Mesenchymal stem cell (in vitro differentiated cells and primary cell): ENCODE data around the gene STX16.

Experiments used
- DNase-seq: peaks from one replicate; pipeline ENCODE4 v3.0.0-alpha.2; 2013
- H2AFZ ChIP-seq: one replicate; pipeline ENCODE4 v1.6.1; 2013; ENCODE audit warnings: low read depth, mild to moderate bottlenecking, control low read depth, inconsistent platforms, low read length, moderate library complexity
- H2AK5ac ChIP-seq: 2 replicates; pipeline ENCODE4 v1.6.1; 2013; ENCODE audit warnings: low read length, moderate library complexity, mild to moderate bottlenecking, inconsistent platforms; ENCODE audit not compliant: severe bottlenecking
- H2BK120ac ChIP-seq: one replicate; pipeline ENCODE4 v1.6.1; 2013; ENCODE audit warnings: low read depth, mild to moderate bottlenecking, inconsistent platforms, low read length, moderate library complexity
- H2BK12ac ChIP-seq, 2 experiments: one replicate each; pipeline ENCODE4 v1.6.1; 2013; ENCODE audit warnings: inconsistent platforms in 2 of 2, low read length in 2 of 2, mild to moderate bottlenecking in 2 of 2, moderate library complexity in 2 of 2, control low read depth in 1 of 2
- H2BK15ac ChIP-seq: one replicate; pipeline ENCODE4 v1.6.1; 2013; ENCODE audit warnings: mild to moderate bottlenecking, low read depth, inconsistent platforms; ENCODE audit not compliant: poor library complexity, severe bottlenecking
- H2BK5ac ChIP-seq: 2 replicates; pipeline ENCODE4 v1.6.1; 2013; ENCODE audit warnings: low read depth, mild to moderate bottlenecking, low read length, control low read depth, inconsistent platforms; ENCODE audit not compliant: poor library complexity, severe bottlenecking
- H3K14ac ChIP-seq, 2 experiments: one replicate each; pipeline ENCODE4 v1.6.1; 2013; ENCODE audit warnings: inconsistent platforms in 2 of 2, low read length in 2 of 2, control low read depth in 1 of 2, mild to moderate bottlenecking in 1 of 2, moderate library complexity in 1 of 2
- H3K18ac ChIP-seq, 2 experiments: one replicate each; pipeline ENCODE4 v1.6.1; 2013; ENCODE audit warnings: inconsistent platforms in 2 of 2, low read length in 2 of 2, control low read depth in 1 of 2, low read depth in 1 of 2, mild to moderate bottlenecking in 1 of 2
- H3K23ac ChIP-seq, 2 experiments: one replicate each; pipeline ENCODE4 v1.6.1; 2013; ENCODE audit warnings: inconsistent platforms in 2 of 2, low read length in 2 of 2, mild to moderate bottlenecking in 2 of 2, moderate library complexity in 2 of 2, control low read depth in 1 of 2
- H3K27ac ChIP-seq: 2 replicates; pipeline ENCODE4 v1.5.1; 2013; ENCODE audit warnings: mild to moderate bottlenecking, moderate library complexity, low read length, control low read depth, inconsistent platforms; ENCODE audit not compliant: poor library complexity, severe bottlenecking
- H3K27me3 ChIP-seq, 2 experiments: 2 replicates each; pipeline versions ENCODE4 v1.6.1 to v1.7.0; 2013; ENCODE audit warnings: low read length in 2 of 2, mild to moderate bottlenecking in 2 of 2, moderate library complexity in 2 of 2, control low read depth in 1 of 2, inconsistent platforms in 1 of 2; ENCODE audit not compliant: control insufficient read depth in 1 of 2, insufficient read depth in 1 of 2
- H3K36me3 ChIP-seq, 2 experiments: 2 replicates each; pipeline versions ENCODE4 v1.6.1 to v1.7.0; 2013; ENCODE audit warnings: low read length in 2 of 2, control low read depth in 1 of 2, inconsistent platforms in 1 of 2, low read depth in 1 of 2, mild to moderate bottlenecking in 1 of 2; ENCODE audit not compliant: insufficient read depth in 2 of 2, control insufficient read depth in 1 of 2
- H3K4ac ChIP-seq, 2 experiments: one replicate each; pipeline ENCODE4 v1.6.1; 2013; ENCODE audit warnings: inconsistent platforms in 2 of 2, low read length in 2 of 2, mild to moderate bottlenecking in 2 of 2, moderate library complexity in 2 of 2, control low read depth in 1 of 2, low read depth in 1 of 2
- H3K4me1 ChIP-seq: 2 replicates; pipeline ENCODE4 v1.6.1; 2013; ENCODE audit warnings: low read depth, low read length, control low read depth; ENCODE audit not compliant: control insufficient read depth, insufficient read depth
- H3K4me2 ChIP-seq: 2 replicates; pipeline ENCODE4 v1.6.1; 2013; ENCODE audit warnings: low read length, mild to moderate bottlenecking, inconsistent platforms; ENCODE audit not compliant: poor library complexity, severe bottlenecking
- H3K4me3 ChIP-seq, 2 experiments: 2 replicates each; pipeline versions ENCODE4 v1.5.1 to v1.7.0; 2013; ENCODE audit warnings: low read length in 2 of 2, mild to moderate bottlenecking in 2 of 2, control low read depth in 1 of 2, low read depth in 1 of 2; ENCODE audit not compliant: insufficient read depth in 1 of 2
- H3K79me1 ChIP-seq: replicated peaks from 2 replicates; pipeline ENCODE4 v1.6.1; 2013; ENCODE audit warnings: mild to moderate bottlenecking, control low read depth, low read length, inconsistent platforms; ENCODE audit not compliant: poor library complexity, severe bottlenecking
- H3K9ac ChIP-seq: 2 replicates; pipeline ENCODE4 v1.7.0; 2013; ENCODE audit warnings: mild to moderate bottlenecking, low read length, moderate library complexity
- H3K9me3 ChIP-seq: 2 replicates; pipeline ENCODE4 v1.7.0; 2013; ENCODE audit warnings: mild to moderate bottlenecking, low read length; ENCODE audit not compliant: control insufficient read depth
- H4K8ac ChIP-seq: one replicate; pipeline ENCODE4 v1.6.1; 2013; ENCODE audit warnings: inconsistent platforms, mild to moderate bottlenecking, low read length, moderate library complexity
- H4K91ac ChIP-seq: one replicate; pipeline ENCODE4 v1.6.1; 2013; ENCODE audit warnings: mild to moderate bottlenecking, low read length, inconsistent platforms
- WGBS: methylation state at CpG from one replicate; pipeline ENCODE4 v1.1.7; 2013; ENCODE audit warnings: mixed read lengths; 5-methylcytosine and 5-hydroxymethylcytosine counted together

STX16 gene

DNA sequence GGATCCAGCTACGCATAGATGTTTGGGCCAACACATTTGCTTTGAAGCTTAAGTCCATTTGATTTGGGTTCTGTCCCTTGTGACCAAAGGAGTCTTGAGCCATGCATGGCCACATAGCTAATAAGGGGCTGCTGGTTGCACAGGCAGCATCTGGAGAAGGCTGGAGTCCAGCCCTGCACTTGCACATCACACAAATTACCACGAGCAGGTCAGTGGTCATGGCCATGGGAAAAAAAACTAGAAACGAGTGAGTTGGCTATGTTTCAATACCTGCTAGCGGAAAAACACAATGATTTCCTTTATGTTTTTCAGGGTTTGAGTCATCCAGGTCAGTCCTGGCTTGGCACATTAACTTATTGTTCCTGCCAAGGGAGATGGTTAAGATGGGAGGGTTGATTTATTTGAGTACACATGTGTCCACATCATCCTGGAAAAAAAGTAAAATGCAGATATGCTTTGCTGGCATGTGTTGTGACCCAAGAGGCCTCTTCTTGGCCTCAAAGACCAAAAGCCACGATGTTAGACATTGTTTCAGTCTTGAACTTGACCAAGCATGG is 5.6 kb upstream of the STX16 start:
- Histone ChIP-seq H4K8ac (no peak overlapping the region), H3K23ac (no peak overlapping the region), H2AFZ (no peak overlapping the region), H3K9ac (no peak overlapping the region), H3K27me3 (no peaks in the 10 kb centered on the region), H2AK5ac (no peak overlapping the region), H3K36me3 (no peaks in the 10 kb centered on the region), H3K18ac (no peak overlapping the region), H3K4me3 (no peak overlapping the region), H2BK120ac (no peak overlapping the region), H3K79me1 (no peaks in the 10 kb centered on the region), H3K27ac (no peak overlapping the region), H4K91ac (no peak overlapping the region), H3K4ac (no peak overlapping the region), H3K4me1 (peaks cover 12% of the 10 kb centered on the region), H2BK5ac (no peak overlapping the region), H3K4me2 (no peak overlapping the region), H3K9me3 (no peaks in the 10 kb centered on the region), H2BK15ac (no peak overlapping the region), H3K14ac (no peak overlapping the region), H2BK12ac (no peak overlapping the region)
- no peak for DNase-seq
- WGBS: 80% methylated on average over 5 of the region's 5 CpGs

DNA sequence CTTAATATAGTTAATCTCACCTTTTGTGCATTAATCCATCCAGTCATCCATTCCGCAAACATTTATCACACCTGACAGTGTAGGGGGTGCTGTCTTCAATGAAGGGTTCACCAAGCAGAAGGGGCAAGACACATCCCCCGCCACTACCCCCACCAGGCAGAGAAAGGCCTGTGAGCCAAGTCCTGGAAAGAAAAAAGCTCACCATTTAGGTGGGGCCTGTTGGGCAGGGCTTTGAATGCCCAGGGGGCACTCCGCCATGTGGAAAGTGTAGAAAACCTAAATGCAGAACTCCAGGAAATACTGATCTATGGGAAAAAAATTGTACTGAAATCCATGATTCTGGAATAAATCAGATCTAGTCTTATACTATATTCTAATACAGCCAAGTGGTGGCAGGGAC is 4.8 kb upstream of the STX16 start:
- no peak overlapping the region for H2BK15ac ChIP-seq
- 94% methylated on average over 3 of the region's 3 CpGs for WGBS
- H3K27me3 ChIP-seq: no peaks in the 10 kb centered on the region
- H2BK120ac ChIP-seq: no peak overlapping the region
- DNase-seq: no peak
- no peak overlapping the region for H4K8ac ChIP-seq
- H3K79me1 ChIP-seq: no peaks in the 10 kb centered on the region
- H2BK5ac ChIP-seq: no peak overlapping the region
- H4K91ac ChIP-seq: no peak overlapping the region
- H2AK5ac ChIP-seq: no peak overlapping the region
- H2AFZ ChIP-seq: no peak overlapping the region
- H3K36me3 ChIP-seq: no peaks in the 10 kb centered on the region
- no peak overlapping the region for H3K4ac ChIP-seq
- H3K23ac ChIP-seq: no peak overlapping the region
- no peak overlapping the region for H2BK12ac ChIP-seq
- no peak overlapping the region for H3K4me2 ChIP-seq
- no peaks in the 10 kb centered on the region for H3K9me3 ChIP-seq
- H3K4me1 ChIP-seq: peaks cover 11% of the 10 kb centered on the region
- no peak overlapping the region for H3K14ac ChIP-seq
- H3K9ac ChIP-seq: no peak overlapping the region
- H3K27ac ChIP-seq: no peak overlapping the region
- no peak overlapping the region for H3K18ac ChIP-seq
- no peak overlapping the region for H3K4me3 ChIP-seq

DNA sequence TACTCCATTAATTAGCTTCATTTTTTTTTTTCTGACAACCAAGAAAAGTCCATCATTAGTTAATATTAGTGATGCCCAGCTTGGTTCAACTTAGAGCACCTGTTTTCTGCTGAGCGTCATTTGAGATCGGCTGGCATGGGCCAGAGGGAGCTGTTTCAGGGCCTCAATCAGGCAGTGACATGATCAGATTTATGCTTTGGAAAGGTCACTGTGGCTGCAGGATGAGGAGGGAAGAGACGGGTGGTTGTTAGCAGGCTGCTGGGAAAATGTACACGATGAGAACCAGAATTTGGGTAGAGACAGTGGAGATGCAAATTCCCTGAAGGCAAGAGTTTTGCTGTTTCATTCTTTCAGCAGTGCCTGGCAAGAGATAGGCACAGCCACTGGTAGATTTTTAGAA is 4.4 kb upstream of the STX16 start:
- H2AK5ac ChIP-seq: no peak overlapping the region
- H3K23ac ChIP-seq: no peak overlapping the region
- no peak overlapping the region for H3K4me3 ChIP-seq
- H3K9me3 ChIP-seq: no peaks in the 10 kb centered on the region
- H3K4me2 ChIP-seq: no peak overlapping the region
- H3K27ac ChIP-seq: no peak overlapping the region
- H2BK5ac ChIP-seq: no peak overlapping the region
- WGBS: 88% methylated on average over 4 of the region's 4 CpGs
- H3K4ac ChIP-seq: no peak overlapping the region
- H4K91ac ChIP-seq: no peak overlapping the region
- no peak overlapping the region for H4K8ac ChIP-seq
- no peak overlapping the region for H2BK15ac ChIP-seq
- H3K4me1 ChIP-seq: peaks cover 11% of the 10 kb centered on the region
- no peak overlapping the region for H3K18ac ChIP-seq
- no peak overlapping the region for H2AFZ ChIP-seq
- no peak overlapping the region for H2BK12ac ChIP-seq
- no peak overlapping the region for H3K9ac ChIP-seq
- H2BK120ac ChIP-seq: no peak overlapping the region
- H3K27me3 ChIP-seq: no peaks in the 10 kb centered on the region
- H3K79me1 ChIP-seq: no peaks in the 10 kb centered on the region
- no peak for DNase-seq
- H3K14ac ChIP-seq: no peak overlapping the region
- no peaks in the 10 kb centered on the region for H3K36me3 ChIP-seq

DNA sequence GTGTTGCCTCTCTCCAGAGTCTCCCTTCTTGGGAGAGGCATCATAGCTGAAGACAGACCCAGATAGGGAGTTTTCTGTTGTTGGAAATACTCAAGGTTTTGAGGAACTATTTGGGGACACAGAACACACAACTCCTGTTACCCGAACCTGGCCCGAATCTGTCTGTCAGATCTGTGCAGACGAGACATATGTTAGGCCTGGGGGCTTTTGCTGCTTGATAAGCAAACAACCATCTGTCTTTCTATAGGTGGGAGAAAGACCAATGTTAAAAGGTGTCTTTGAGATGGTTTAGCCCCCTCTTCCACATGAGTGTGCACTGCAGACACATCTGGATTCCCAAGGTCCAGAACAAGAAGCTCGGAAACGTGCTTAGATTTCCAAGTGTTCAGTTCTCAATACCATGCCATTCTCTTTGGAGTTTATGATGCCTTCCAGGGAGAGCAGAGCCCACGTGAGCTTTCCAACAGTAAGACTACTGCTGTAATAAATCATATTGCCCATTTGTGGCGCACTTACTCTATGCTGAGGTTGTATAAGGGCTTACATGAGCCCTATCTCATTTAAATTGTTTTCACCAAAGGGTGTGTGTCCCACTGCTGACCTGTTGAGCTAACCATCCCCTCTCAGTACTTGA is 3.8 kb upstream of the STX16 start:
- Histone ChIP-seq H3K4me1 (peaks cover 11% of the 10 kb centered on the region), H3K9me3 (no peaks in the 10 kb centered on the region), H2AFZ (no peak overlapping the region), H4K91ac (no peak overlapping the region), H2BK5ac (no peak overlapping the region), H2BK120ac (no peak overlapping the region), H3K27ac (no peak overlapping the region), H3K27me3 (no peaks in the 10 kb centered on the region), H3K79me1 (no peaks in the 10 kb centered on the region), H3K36me3 (no peaks in the 10 kb centered on the region), H2BK15ac (no peak overlapping the region), H3K4me2 (no peak overlapping the region), H3K18ac (no peak overlapping the region), H3K23ac (no peak overlapping the region), H3K4ac (no peak overlapping the region), H3K4me3 (no peak overlapping the region), H4K8ac (no peak overlapping the region), H2BK12ac (no peak overlapping the region), H3K9ac (no peak overlapping the region), H3K14ac (no peak overlapping the region), H2AK5ac (no peak overlapping the region)
- WGBS: 85% methylated on average over 7 of the region's 7 CpGs
- DNase-seq: no peak
